H1 (cell line): ENCODE results near the gene DOCK3. TPM values are rescaled to one million over a fixed set of nuclear protein-coding genes. Genes with fewer than 3 reads are reported as not detected.

Source experiments
- CHD2 ChIP-seq: IDR thresholded peaks from 2 replicates; pipeline ENCODE4 v1.6.1; 2012; ENCODE audit warnings: low read length, improper control_type of control experiment
- CHD7 ChIP-seq: fragments of 300-600 bp; sonication (generic); IDR thresholded peaks from 2 replicates; pipeline ENCODE4 v1.7.1; 2012; ENCODE audit warnings: low read length, moderate library complexity, mild to moderate bottlenecking, inconsistent platforms; ENCODE audit not compliant: insufficient replicate concordance
- EZH2 ChIP-seq: fragments of 200-600 bp; sonication (generic); IDR thresholded peaks from 2 replicates; pipeline ENCODE4 v1.7.1; 2012; ENCODE audit warnings: low read depth, mild to moderate bottlenecking, moderate library complexity, low read length, inconsistent platforms; ENCODE audit not compliant: severe bottlenecking
- KDM1A ChIP-seq: fragments of 200-600, 300-600 bp; sonication (generic); IDR thresholded peaks from 2 replicates; pipeline ENCODE4 v1.7.1; 2016; ENCODE audit warnings: mild to moderate bottlenecking, low read length, borderline replicate concordance
- MAX ChIP-seq: IDR thresholded peaks from 2 replicates; pipeline ENCODE4 v1.6.1; 2012; ENCODE audit warnings: inconsistent platforms
- POLR2AphosphoS5 ChIP-seq: IDR thresholded peaks from 2 replicates; pipeline ENCODE4 v1.6.1; 2011; ENCODE audit warnings: low read depth, low read length
- TAF7 ChIP-seq: optimal IDR thresholded peaks from 2 replicates; pipeline ENCODE3; 2011; ENCODE audit warnings: low read depth, mild to moderate bottlenecking, inconsistent platforms, low read length, moderate library complexity, borderline replicate concordance
- polyA plus RNA-seq, 7 experiments: library from polyadenylated mRNA; depleted of rRNA in 3 of 7; stranded (reverse) in 5 of 7; unstranded in 2 of 7; fragments of >200 nt in 5 of 7; fragments of 200-250 nt in 2 of 7; gene quantifications; 1 replicate in 5 of 7; 2 replicates in 1 of 7; 4 replicates in 1 of 7; pipeline versions ENCODE4 v1.2.1 to v1.2.3, GENCODE V29; 2011 to 2013; ENCODE audit warnings: missing spikeins in 2 of 7, mixed read lengths in 2 of 7
- total RNA-seq: library from RNA; stranded (reverse); fragmentation: NEBNext Ultra II Directional; extraction: Animal tissue kit (Norgen Biotek cat#: 25700); gene quantifications from 2 replicates; pipeline ENCODE4 v1.2.1, GENCODE V29; 2021

Gene DOCK3
- total and polyA plus RNA-seq, 2 of the 8 experiments (the other 6 are each of a cell fraction or from before 2014, with no cell fraction given) = 2.7 to 5.0 TPM

GRCh38 chr3:51378726-51379125 lies 704.0 kb downstream of the DOCK3 start (continued):
- no peak for TF ChIP-seq CHD7
- TF ChIP-seq POLR2AphosphoS5 = no peak
- TF ChIP-seq KDM1A = no peak
- no peak for TF ChIP-seq EZH2
- no peak for TF ChIP-seq MAX
- TF ChIP-seq TAF7 = no peak
- TF ChIP-seq CHD2 = no peak
